Nephron (organoid): Measurements from ENCODE around the gene FAM114A1.

ENCODE experiments used
- H3K27ac Mint-ChIP-seq, 3 experiments: 2 replicates each; pipeline ENCODE4 v1.8.0; 2020; ENCODE audit warnings: mixed read lengths in 3 of 3, mild to moderate bottlenecking in 2 of 3, moderate library complexity in 1 of 3
- H3K27me3 Mint-ChIP-seq: 2 replicates; pipeline ENCODE4 v1.8.0; 2021; ENCODE audit warnings: low read depth, mild to moderate bottlenecking, moderate library complexity, mixed read lengths
- H3K36me3 Mint-ChIP-seq: 2 replicates; pipeline ENCODE4 v1.8.0; 2020; ENCODE audit warnings: low read depth, mixed read lengths
- H3K4me1 Mint-ChIP-seq: 2 replicates; pipeline ENCODE4 v1.8.0; 2020; ENCODE audit warnings: mixed read lengths
- H3K4me3 Mint-ChIP-seq, 3 experiments: 2 replicates each; pipeline ENCODE4 v1.8.0; 2020; ENCODE audit warnings: mild to moderate bottlenecking in 3 of 3, mixed read lengths in 3 of 3, moderate library complexity in 2 of 3
- H3K9me3 Mint-ChIP-seq: 2 replicates; pipeline ENCODE4 v1.8.0; 2020; ENCODE audit warnings: mixed read lengths
- TF ChIP-seq, protein P1 (sequence below), 3 experiments: fragments of 200-600 bp; sonication (generic); IDR thresholded peaks; one replicate each; pipeline ENCODE4 v1.5.0; 2021; ENCODE audit warnings: antibody characterized with exemption in 3 of 3; ENCODE audit not compliant: unreplicated experiment in 3 of 3

FAM114A1 gene

DNA sequence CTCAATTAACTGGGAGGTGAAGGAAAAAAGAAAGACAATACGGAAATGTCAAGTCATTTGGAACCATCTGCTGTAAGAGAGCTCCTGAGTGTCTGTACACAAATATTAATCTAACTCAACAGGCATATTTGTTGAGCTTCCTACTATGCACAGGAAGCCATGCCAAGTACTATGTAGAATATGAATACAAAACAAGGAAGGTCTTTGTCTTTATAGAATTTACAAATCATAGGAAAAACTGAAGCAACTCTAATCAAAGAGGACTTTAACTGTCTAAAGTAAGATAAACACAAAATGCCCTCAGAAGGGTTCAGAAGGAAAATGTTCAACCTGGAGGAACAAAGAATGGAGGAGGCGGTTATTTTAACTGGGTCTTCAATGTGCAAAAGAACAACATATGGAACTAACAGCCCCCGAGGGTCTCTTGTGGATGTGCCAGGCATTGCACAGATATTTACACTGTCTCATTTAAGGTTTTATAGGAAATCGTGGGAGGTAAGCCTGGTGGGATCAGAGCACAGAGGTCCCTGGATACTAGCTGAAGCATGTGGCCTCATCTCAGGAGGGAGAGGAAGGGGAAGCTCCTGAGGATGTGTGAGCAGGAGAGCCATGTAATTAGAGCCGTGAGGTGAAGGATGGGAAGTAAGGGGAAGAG lies 5.8 kb downstream of the FAM114A1 start:
- H3K9me3 Mint-ChIP-seq: peaks cover 22% of the 10 kb centered on the region
- peak overlapping the region in 1 of 3 experiments; percentile 33 for H3K27ac Mint-ChIP-seq
- no peak overlapping the region for H3K4me3 Mint-ChIP-seq
- peaks cover 45% of the 10 kb centered on the region for H3K36me3 Mint-ChIP-seq
- TF ChIP-seq, protein P1, sequence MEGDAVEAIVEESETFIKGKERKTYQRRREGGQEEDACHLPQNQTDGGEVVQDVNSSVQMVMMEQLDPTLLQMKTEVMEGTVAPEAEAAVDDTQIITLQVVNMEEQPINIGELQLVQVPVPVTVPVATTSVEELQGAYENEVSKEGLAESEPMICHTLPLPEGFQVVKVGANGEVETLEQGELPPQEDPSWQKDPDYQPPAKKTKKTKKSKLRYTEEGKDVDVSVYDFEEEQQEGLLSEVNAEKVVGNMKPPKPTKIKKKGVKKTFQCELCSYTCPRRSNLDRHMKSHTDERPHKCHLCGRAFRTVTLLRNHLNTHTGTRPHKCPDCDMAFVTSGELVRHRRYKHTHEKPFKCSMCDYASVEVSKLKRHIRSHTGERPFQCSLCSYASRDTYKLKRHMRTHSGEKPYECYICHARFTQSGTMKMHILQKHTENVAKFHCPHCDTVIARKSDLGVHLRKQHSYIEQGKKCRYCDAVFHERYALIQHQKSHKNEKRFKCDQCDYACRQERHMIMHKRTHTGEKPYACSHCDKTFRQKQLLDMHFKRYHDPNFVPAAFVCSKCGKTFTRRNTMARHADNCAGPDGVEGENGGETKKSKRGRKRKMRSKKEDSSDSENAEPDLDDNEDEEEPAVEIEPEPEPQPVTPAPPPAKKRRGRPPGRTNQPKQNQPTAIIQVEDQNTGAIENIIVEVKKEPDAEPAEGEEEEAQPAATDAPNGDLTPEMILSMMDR (IDR thresholded peaks at IDR 0.05; ENCODE audit: unreplicated experiment in 3 of 3): no peak
- no peaks in the 10 kb centered on the region for H3K27me3 Mint-ChIP-seq
- H3K4me1 Mint-ChIP-seq: peaks cover 36% of the 10 kb centered on the region

DNA sequence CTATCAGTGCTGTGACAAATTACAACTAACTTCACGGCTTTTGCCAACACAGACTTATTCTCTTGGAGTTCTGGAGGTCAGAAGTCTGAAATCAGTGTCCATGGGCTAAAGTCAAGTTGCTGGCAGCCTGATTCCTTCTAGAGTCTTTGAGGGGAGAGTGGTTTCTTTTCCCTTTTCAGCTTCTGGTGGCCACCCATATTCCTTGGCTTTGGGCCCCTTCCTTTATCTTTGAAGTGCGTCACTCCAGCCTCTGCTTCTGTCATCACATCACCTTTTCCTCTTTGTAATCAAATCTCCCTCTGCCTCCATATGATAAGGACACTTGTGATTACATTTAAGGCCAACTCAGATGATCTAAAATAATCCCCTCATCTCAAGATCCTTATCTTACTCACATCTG lies 9.0 kb downstream of the FAM114A1 start:
- peaks cover 22% of the 10 kb centered on the region for H3K9me3 Mint-ChIP-seq
- H3K27ac Mint-ChIP-seq: no peak overlapping the region
- peaks cover 49% of the 10 kb centered on the region for H3K36me3 Mint-ChIP-seq
- TF ChIP-seq, protein P1 (IDR thresholded peaks at IDR 0.05; ENCODE audit: unreplicated experiment in 3 of 3): no peak
- peaks cover 15% of the 10 kb centered on the region for H3K4me1 Mint-ChIP-seq
- no peak overlapping the region for H3K4me3 Mint-ChIP-seq
- H3K27me3 Mint-ChIP-seq: no peaks in the 10 kb centered on the region

DNA sequence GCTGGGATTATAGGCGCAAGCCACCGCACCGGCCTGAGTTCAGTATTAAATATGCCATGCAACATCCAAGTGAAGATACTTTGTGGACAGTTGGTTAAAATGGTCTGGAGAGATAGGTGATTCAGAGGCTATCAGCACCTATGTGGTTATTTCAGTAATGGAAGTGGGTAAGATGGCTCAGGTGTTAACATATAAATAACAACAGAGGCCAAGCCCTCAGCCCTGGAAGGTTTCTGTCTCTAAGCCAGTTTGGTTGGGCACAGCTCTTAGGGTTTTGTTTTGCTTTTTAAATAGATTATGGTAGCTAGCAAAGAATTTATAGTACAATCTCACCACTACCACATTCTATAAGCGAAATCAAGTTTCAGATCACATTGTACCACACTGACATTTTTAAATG lies 16.6 kb downstream of the FAM114A1 start:
- TF ChIP-seq, protein P1 (IDR thresholded peaks at IDR 0.05; ENCODE audit: unreplicated experiment in 3 of 3): no peak

DNA sequence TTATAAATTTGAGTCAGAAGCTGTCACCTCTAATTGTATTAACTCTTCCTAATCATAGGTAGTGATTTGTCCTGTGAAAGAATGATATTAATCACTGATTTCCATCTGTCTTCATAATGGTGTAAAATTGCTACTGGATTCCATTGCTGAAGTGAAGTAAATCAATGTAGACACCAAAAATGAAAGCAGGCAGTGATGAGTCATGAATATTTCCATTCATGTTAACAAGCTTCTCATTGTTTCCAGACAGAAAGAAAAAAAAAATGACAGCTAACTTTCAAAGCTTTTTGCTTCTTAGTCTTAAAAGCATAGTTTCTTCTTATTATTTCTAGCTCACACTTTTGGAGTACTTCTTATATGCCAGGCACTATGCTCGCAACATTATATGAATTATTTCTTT lies 21.5 kb downstream of the FAM114A1 start:
- Mint-ChIP-seq H3K4me3 (no peak overlapping the region), H3K36me3 (peaks cover 29% of the 10 kb centered on the region), H3K9me3 (no peaks in the 10 kb centered on the region), H3K27ac (peak overlapping the region in 1 of 3 experiments; percentile 61), H3K4me1 (peaks cover 8% of the 10 kb centered on the region), H3K27me3 (no peaks in the 10 kb centered on the region)
- TF ChIP-seq, protein P1 (IDR thresholded peaks at IDR 0.05; ENCODE audit: unreplicated experiment in 3 of 3): no peak

More for the DNA sequence above, 16.6 kb downstream of the FAM114A1 start:
- Mint-ChIP-seq H3K36me3 (peaks cover 13% of the 10 kb centered on the region), H3K27ac (no peak overlapping the region), H3K4me1 (no peaks in the 10 kb centered on the region), H3K27me3 (no peaks in the 10 kb centered on the region), H3K9me3 (no peaks in the 10 kb centered on the region), H3K4me3 (no peak overlapping the region)

DNA sequence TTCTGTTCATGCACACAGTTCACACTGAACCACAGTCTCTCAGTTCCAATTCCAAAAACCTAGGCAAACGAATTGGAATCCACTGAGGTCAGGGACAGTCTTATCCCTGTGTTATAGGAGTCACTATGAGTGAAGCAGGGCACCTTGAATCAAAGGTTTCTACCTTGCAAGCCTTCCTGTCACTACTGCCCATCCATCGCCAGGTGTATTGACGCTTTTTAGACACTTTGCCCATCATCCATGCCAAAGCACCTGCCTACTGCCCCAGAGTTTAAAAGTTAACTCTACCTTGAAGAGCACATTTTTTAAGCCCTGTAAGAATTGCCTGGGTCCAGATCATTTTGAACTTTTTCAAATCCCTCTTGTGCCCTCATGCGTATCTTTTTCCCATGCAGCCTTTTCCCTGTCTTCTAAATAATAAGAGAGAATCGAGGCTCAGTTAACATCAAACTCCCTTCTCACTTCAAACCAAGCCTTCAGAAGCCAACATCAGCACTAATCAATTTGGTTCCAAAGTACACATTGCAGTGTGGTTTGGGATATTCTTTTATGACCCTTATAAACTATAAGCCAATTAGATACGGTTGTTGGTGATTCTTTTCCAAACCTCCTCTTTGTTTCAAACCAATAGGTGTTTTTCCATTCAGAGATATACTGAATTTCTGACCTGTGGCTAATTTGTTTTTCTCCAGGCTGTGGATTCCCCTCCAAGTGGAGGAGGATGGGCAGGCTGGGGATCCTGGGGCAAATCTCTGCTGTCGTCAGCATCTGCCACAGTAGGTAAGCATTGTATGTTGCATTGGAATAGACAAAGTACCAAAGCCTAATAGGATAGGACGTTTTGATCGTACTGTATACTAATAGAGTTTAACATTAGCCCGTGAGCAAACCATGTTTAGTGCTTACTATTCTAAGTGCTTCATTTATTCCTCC lies 23.7 kb downstream of the FAM114A1 start:
- Mint-ChIP-seq H3K9me3 (no peaks in the 10 kb centered on the region), H3K27me3 (no peaks in the 10 kb centered on the region)
- TF ChIP-seq, protein P1 (IDR thresholded peaks at IDR 0.05; ENCODE audit: unreplicated experiment in 3 of 3): no peak

More for the DNA sequence above, 23.7 kb downstream of the FAM114A1 start:
- peaks cover 42% of the 10 kb centered on the region for H3K36me3 Mint-ChIP-seq
- no peak overlapping the region for H3K4me3 Mint-ChIP-seq
- peaks cover 8% of the 10 kb centered on the region for H3K4me1 Mint-ChIP-seq
- H3K27ac Mint-ChIP-seq: peak overlapping the region; percentile 29 to 77 (median 59)
